K562 (cell line): ENCODE measurements around the gene PLA2R1. TPM values are rescaled to one million over a fixed set of nuclear protein-coding genes. Genes with fewer than 3 reads are reported as not detected.
A peak's percentile ranks its signal among the peaks of the same experiment; 100 is the strongest.

Experiments
- ATAC-seq: fragments of 200-7000 bp; cut with Tn5 transposase; 3 replicates; pipeline ENCODE4 v1.9.1; 2020; ENCODE audit warnings: moderate library complexity
- BruUV-seq: library from RNA; stranded (reverse); fragments of 400-500 nt; replicated peaks from 2 replicates; lab custom pipeline; 2021; lab: Mats Ljungman, UMichigan
- CTCF ChIA-PET: fragments of 300-600 bp; formaldehyde crosslinking; extraction: SDS; loops from one replicate; lab custom pipeline; 2021; ENCODE audit warnings: low intra/inter-chr PET ratio; lab: Yijun Ruan, JAX
- POLR2A ChIA-PET: fragments of 300-600, 350-650 bp; sonication (Branson Sonifier 250); formaldehyde crosslinking; extraction: SDS; loops from one replicate; lab custom pipeline; 2021; ENCODE audit warnings: antibody characterized with exemption, inconsistent platforms; lab: Yijun Ruan, JAX
- DNase-seq, 4 experiments: peaks; one replicate each; pipeline versions ENCODE4 v3.0.0 to v3.0.0-alpha.2; 2011 to 2018; ENCODE audit warnings: low spot score in 3 of 4, mixed read lengths in 3 of 4; ENCODE audit errors: extremely low read depth in 1 of 4
- FAIRE-seq: peaks from 2 replicates; lab custom pipeline; 2011; peaks lifted over from hg19 to GRCh38; lab: Jason Lieb, UNC
- H2AFZ ChIP-seq: 2 replicates; pipeline ENCODE4 v1.6.0; 2011; ENCODE audit warnings: low read depth, low read length, control low read depth, inconsistent platforms
- H3K27ac ChIP-seq: fragments of 200-600 bp; 3 replicates; pipeline ENCODE4 v1.8.0; 2011; ENCODE audit warnings: low read depth, mild to moderate bottlenecking, control low read depth, inconsistent platforms, low read length, moderate library complexity, mixed read lengths; ENCODE audit errors: extremely low read depth
- H3K27me3 ChIP-seq, 2 experiments: fragments of 300-600 bp in 1 of 2; 2 replicates in 1 of 2; 3 replicates in 1 of 2; pipeline versions ENCODE4 v1.6.0 to v1.8.0; 2011; ENCODE audit warnings: inconsistent platforms in 2 of 2, low read length in 2 of 2, mild to moderate bottlenecking in 1 of 2, mixed read lengths in 1 of 2, moderate library complexity in 1 of 2; ENCODE audit not compliant: control insufficient read depth in 2 of 2, insufficient read depth in 2 of 2
- H3K36me3 ChIP-seq: fragments of 300-600 bp; 3 replicates; pipeline ENCODE4 v1.8.0; 2011; ENCODE audit warnings: mild to moderate bottlenecking, low read length, inconsistent platforms; ENCODE audit not compliant: control insufficient read depth, insufficient read depth
- H3K4me1 ChIP-seq, 2 experiments: fragments of 200-600 bp in 1 of 2; replicated peaks in 1 of 2; 2 replicates in 1 of 2; 3 replicates in 1 of 2; pipeline versions ENCODE4 v1.5.1 to v1.8.0; 2011; ENCODE audit warnings: inconsistent platforms in 2 of 2, low read length in 2 of 2, mild to moderate bottlenecking in 1 of 2, mixed read lengths in 1 of 2, moderate library complexity in 1 of 2; ENCODE audit not compliant: control insufficient read depth in 2 of 2, insufficient read depth in 2 of 2
- H3K4me2 ChIP-seq: 2 replicates; pipeline ENCODE4 v1.6.1; 2011; ENCODE audit warnings: low read length, control low read depth, inconsistent platforms, mixed read lengths; ENCODE audit not compliant: insufficient read depth
- H3K4me3 ChIP-seq: fragments of 200-600 bp; sonication (generic), shearing (Covaris generic); 2 replicates; pipeline ENCODE4 v1.5.1; 2016; ENCODE audit warnings: control low read depth, inconsistent platforms
- H3K79me2 ChIP-seq: fragments of 200-600 bp; 3 replicates; pipeline ENCODE4 v1.8.0; 2011; ENCODE audit warnings: low read length, inconsistent platforms; ENCODE audit not compliant: control insufficient read depth, insufficient read depth
- H3K9ac ChIP-seq, 2 experiments: 2 replicates each; pipeline versions ENCODE4 v1.6.0 to v1.6.1; 2011; ENCODE audit warnings: low read depth in 2 of 2, low read length in 2 of 2, control low read depth in 1 of 2, inconsistent platforms in 1 of 2, mild to moderate bottlenecking in 1 of 2, mixed read lengths in 1 of 2; ENCODE audit not compliant: insufficient read depth in 1 of 2
- H3K9me1 ChIP-seq: one replicate; pipeline ENCODE4 v1.6.0; 2011; ENCODE audit warnings: inconsistent platforms, mild to moderate bottlenecking, low read length, moderate library complexity; ENCODE audit not compliant: control insufficient read depth, insufficient read depth
- H3K9me3 ChIP-seq: replicated peaks from 2 replicates; pipeline ENCODE4 v1.5.1; 2011; ENCODE audit warnings: low read depth, low read length, inconsistent platforms; ENCODE audit not compliant: control insufficient read depth, insufficient read depth
- H4K20me1 ChIP-seq: replicated peaks from 2 replicates; pipeline ENCODE4 v1.6.1; 2011; ENCODE audit warnings: low read length, inconsistent platforms, mixed read lengths; ENCODE audit not compliant: control insufficient read depth, insufficient read depth
- CREB5 ChIP-seq: fragments of 250-450 bp; sonication (Bioruptor Pico); IDR thresholded peaks from 2 replicates; pipeline ENCODE4 v1.5.0; 2020; ENCODE audit warnings: mild to moderate bottlenecking
- PBX2 ChIP-seq, 2 experiments: IDR thresholded peaks in 1 of 2; conservative IDR thresholded peaks in 1 of 2; 2 replicates each; pipeline ENCODE4 v1.6.1; 2016; ENCODE audit warnings: low read depth in 2 of 2, mild to moderate bottlenecking in 1 of 2, missing compliant biosample characterization in 1 of 2, missing genetic modification characterization in 1 of 2, moderate library complexity in 1 of 2
- PKNOX1 ChIP-seq: fragments of 450-650 bp; IDR thresholded peaks from 2 replicates; pipeline ENCODE4 v1.6.1; 2016
- ZNF239 ChIP-seq: fragments of 250-450 bp; sonication (Bioruptor Pico); IDR thresholded peaks from 2 replicates; pipeline ENCODE4 v1.4.0; 2020; ENCODE audit warnings: mild to moderate bottlenecking
- ZNF644 ChIP-seq: fragments of 200-800 bp; sonication (Bioruptor generic); IDR thresholded peaks from 2 replicates; pipeline ENCODE4 v1.6.1; 2016; ENCODE audit warnings: low read depth, missing genetic modification characterization, missing compliant biosample characterization
- ZNF655 ChIP-seq: fragments of 250-450 bp; sonication (Bioruptor Pico); IDR thresholded peaks from 2 replicates; pipeline ENCODE4 v1.5.0; 2021
- WGBS: fragments of 100-300 bp; shearing (Covaris generic); methylation state at CpG from one replicate; pipeline ENCODE4 v1.1.6; 2016; ENCODE audit warnings: low coverage, mixed read lengths; ENCODE audit not compliant: insufficient coverage; ENCODE audit errors: missing lambda C conversion rate; 5-methylcytosine and 5-hydroxymethylcytosine counted together
- in situ Hi-C: fragments of 300-500 bp; cut with MboI; formaldehyde crosslinking; loops from 4 replicates; pipeline ENCODE4 v1.15.0; 2018; ENCODE audit warnings: inconsistent platforms, mixed read lengths
- intact Hi-C: fragments of 100-400 bp; cut with micrococcal nuclease; formaldehyde crosslinking; loops from 2 replicates; pipeline ENCODE4 v1.14.2; 2022
- polyA plus RNA-seq, 8 experiments: library from polyadenylated mRNA; depleted of rRNA in 4 of 8; stranded (reverse) in 5 of 8; unstranded in 3 of 8; fragments of >200 nt; fragmentation: Nextera tagmentation in 2 of 8; fragmentation: Illumina TruSeq in 1 of 8; extraction: Ambion mirVana in 2 of 8; extraction: Trizol in 1 of 8; gene quantifications; 2 replicates each; pipeline versions ENCODE4 v1.2.1 to v1.2.3, GENCODE V29; 2011 to 2014; ENCODE audit warnings: inconsistent platforms in 1 of 8, missing spikeins in 1 of 8
- total RNA-seq, 7 experiments: library from RNA; depleted of rRNA in 6 of 7; stranded (reverse); fragments of >200 nt in 6 of 7; fragmentation: Illumina TruSeq in 2 of 7; extraction: Trizol in 2 of 7; gene quantifications; 2 replicates each; pipeline versions ENCODE4 v1.2.1 to v1.2.3, GENCODE V29; 2011 to 2021; ENCODE audit warnings: low replicate concordance in 1 of 7
- TF ChIP-seq, protein P1 (sequence below): fragments of 250-450 bp; sonication (Bioruptor Pico); IDR thresholded peaks from 2 replicates; pipeline ENCODE4 v1.8.0; 2022; ENCODE audit warnings: moderate library complexity, mild to moderate bottlenecking, inconsistent platforms

PLA2R1 gene
- total and polyA plus RNA-seq, 9 of the 15 experiments (the other 6 are each of a cell fraction or from before 2014, with no cell fraction given): not detected

- no peak for TF ChIP-seq CREB5 (CRISPR knock-in tag)
- no peak for TF ChIP-seq PBX2 (CRISPR knock-in tag; IDR thresholded peaks at IDR 0.05; ENCODE audit: low read depth)
- TF ChIP-seq PBX2 (tag; conservative IDR thresholded peaks at IDR 0.05; ENCODE audit: low read depth): no peak
- TF ChIP-seq ZNF644 (tag): no peak
Observed at GRCh38 chr2:160034396-160034795, 28.0 kb downstream of the PLA2R1 start (continued).

GRCh38 chr2:160033732-160034392, 28.6 kb downstream of the PLA2R1 start:
- no peaks in the 10 kb centered on the region for H3K36me3 ChIP-seq
- FAIRE-seq (peak; percentile 70), ATAC-seq (no peak), DNase-seq (no peak)
- POLR2A ChIA-PET: no interaction called here
- H3K9ac ChIP-seq: no peak overlapping the region
- no peak overlapping the region for H3K4me2 ChIP-seq
- no peak overlapping the region for H3K27ac ChIP-seq
- intact Hi-C loops: no loop called here
- no peak overlapping the region for H3K4me3 ChIP-seq
- 0% methylated on average over 2 of the region's 2 CpGs for WGBS
- CTCF ChIA-PET: no interaction called here
- no peaks in the 10 kb centered on the region for H3K4me1 ChIP-seq
- no peaks in the 10 kb centered on the region for H3K79me2 ChIP-seq
- no peak overlapping the region for H2AFZ ChIP-seq
- in situ Hi-C loops: no loop called here
- no peaks in the 10 kb centered on the region for H3K9me3 ChIP-seq
- no peaks in the 10 kb centered on the region for H3K9me1 ChIP-seq
- no peaks in the 10 kb centered on the region; the same call in 1 of the 2 replicates for H4K20me1 ChIP-seq
- TF ChIP-seq PKNOX1 (peak; percentile 76), ZNF655 (CRISPR knock-in tag) (no peak), ZNF239 (CRISPR knock-in tag) (peak; percentile 85)
- TF ChIP-seq, protein P1, sequence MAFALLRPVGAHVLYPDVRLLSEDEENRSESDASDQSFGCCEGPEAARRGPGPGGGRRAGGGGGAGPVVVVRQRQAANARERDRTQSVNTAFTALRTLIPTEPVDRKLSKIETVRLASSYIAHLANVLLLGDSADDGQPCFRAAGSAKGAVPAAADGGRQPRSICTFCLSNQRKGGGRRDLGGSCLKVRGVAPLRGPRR (CRISPR knock-in tag): no peak
- H3K27me3 ChIP-seq: no peaks in the 10 kb centered on the region; a peak in 1 of 5 replicates
- no TSS peak for BruUV-seq
